ENCODE measurements around the gene EPS8. TPM values are rescaled to one million over a fixed set of nuclear protein-coding genes. Genes with fewer than 3 reads are reported as not detected.

EPS8 gene
- total RNA-seq, 1 donor from 2014 or later, result 17.8 TPM

DNA sequence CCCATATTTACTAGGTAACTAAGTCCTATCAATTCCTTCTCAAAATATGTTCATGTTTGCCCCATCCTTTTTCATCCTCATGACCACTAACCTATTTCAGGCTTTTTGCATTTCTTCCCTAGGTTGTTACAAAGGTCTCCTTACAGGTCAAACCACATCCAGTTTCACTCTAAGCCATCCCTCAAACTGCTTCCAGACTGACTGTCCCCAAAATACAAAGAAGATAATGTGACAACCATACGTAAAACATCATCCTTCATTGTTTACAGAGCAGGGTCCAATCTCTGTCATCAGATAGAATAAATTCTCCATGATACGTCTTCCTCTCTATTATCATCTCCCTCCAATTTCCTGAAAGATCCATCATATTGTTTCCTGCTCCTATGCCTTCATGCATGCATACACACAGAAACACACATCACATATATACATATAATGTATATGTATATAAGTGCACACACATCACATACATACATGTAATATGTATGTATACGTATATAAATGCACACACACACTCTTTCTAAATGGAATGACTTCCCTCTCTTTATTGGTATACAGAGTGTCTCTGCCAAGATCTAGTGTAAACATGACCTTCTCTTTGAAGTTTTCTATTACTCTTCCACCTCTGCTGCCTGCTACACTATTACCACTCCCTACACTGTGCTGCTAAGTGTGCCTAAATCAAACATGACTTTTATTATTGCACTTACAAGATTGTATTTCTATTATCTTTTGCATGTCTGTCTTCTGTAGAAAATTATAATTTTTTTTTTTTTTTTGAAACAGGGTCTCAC is 30.7 kb upstream of the EPS8 start:
- no peaks in the 10 kb centered on the region for H3K36me3 ChIP-seq (ENCODE audit: control insufficient read depth, insufficient read depth, low read length)
- TF ChIP-seq, protein P1, sequence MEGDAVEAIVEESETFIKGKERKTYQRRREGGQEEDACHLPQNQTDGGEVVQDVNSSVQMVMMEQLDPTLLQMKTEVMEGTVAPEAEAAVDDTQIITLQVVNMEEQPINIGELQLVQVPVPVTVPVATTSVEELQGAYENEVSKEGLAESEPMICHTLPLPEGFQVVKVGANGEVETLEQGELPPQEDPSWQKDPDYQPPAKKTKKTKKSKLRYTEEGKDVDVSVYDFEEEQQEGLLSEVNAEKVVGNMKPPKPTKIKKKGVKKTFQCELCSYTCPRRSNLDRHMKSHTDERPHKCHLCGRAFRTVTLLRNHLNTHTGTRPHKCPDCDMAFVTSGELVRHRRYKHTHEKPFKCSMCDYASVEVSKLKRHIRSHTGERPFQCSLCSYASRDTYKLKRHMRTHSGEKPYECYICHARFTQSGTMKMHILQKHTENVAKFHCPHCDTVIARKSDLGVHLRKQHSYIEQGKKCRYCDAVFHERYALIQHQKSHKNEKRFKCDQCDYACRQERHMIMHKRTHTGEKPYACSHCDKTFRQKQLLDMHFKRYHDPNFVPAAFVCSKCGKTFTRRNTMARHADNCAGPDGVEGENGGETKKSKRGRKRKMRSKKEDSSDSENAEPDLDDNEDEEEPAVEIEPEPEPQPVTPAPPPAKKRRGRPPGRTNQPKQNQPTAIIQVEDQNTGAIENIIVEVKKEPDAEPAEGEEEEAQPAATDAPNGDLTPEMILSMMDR (IDR thresholded peaks at IDR 0.05; ENCODE audit: insufficient read depth, low read length, poor library complexity, severe bottlenecking), result no peak
- no peak for DNase-seq (ENCODE audit: low read depth)
- H3K4me3 ChIP-seq (ENCODE audit: low read depth, low read length), result no peak overlapping the region
- no peaks in the 10 kb centered on the region for H3K27me3 ChIP-seq (ENCODE audit: control insufficient read depth, insufficient read depth, low read length)

DNA sequence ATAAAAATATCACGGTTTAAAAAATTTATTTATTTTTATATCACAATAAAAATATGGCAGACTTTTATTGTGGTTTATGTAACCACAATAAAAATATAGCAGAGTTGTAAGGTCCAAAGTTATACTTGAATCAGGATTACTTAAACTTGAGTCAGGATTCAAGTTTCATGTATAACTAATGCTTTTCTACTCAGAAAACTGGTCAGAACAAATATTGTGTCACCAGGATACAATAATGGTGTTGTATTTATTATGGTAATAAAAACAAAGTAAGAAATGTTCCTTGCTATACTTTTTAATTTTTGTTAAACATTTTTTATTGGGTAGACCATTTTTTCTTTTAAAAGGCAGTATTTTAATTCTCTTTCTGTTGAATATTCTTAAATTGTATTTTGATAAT is 29.2 kb upstream of the EPS8 start:
- Histone ChIP-seq H3K36me3 (ENCODE audit: control insufficient read depth, insufficient read depth, low read length) (no peaks in the 10 kb centered on the region), H3K27me3 (ENCODE audit: control insufficient read depth, insufficient read depth, low read length) (no peaks in the 10 kb centered on the region), H3K4me3 (ENCODE audit: low read depth, low read length) (no peak overlapping the region)
- no peak for DNase-seq (ENCODE audit: low read depth)
- TF ChIP-seq, protein P1 (IDR thresholded peaks at IDR 0.05; ENCODE audit: insufficient read depth, low read length, poor library complexity, severe bottlenecking), result no peak

DNA sequence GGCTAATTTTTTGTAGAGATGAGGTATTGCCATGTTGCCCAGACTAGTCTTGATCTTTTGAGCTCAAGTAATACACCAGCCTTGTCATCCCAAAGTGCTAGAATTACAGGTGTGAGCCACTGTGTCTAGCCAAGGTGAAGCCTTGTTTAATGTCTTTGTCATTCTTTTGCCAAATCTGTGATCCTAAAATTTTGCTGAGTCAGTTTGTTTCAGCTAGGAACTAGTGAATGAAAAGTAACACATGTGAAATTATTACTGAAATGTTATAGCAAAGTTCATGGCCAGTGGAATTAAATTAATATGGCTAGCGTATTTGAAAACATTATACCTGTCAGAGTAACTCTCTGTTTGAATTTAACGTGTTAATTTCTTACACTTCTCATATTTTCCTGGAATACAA is 26.5 kb upstream of the EPS8 start:
- TF ChIP-seq, protein P1 (IDR thresholded peaks at IDR 0.05; ENCODE audit: insufficient read depth, low read length, poor library complexity, severe bottlenecking), result no peak
- no peak for DNase-seq (ENCODE audit: low read depth)
- Histone ChIP-seq H3K27me3 (ENCODE audit: control insufficient read depth, insufficient read depth, low read length) (no peaks in the 10 kb centered on the region), H3K36me3 (ENCODE audit: control insufficient read depth, insufficient read depth, low read length) (no peaks in the 10 kb centered on the region), H3K4me3 (ENCODE audit: low read depth, low read length) (no peak overlapping the region)

DNA sequence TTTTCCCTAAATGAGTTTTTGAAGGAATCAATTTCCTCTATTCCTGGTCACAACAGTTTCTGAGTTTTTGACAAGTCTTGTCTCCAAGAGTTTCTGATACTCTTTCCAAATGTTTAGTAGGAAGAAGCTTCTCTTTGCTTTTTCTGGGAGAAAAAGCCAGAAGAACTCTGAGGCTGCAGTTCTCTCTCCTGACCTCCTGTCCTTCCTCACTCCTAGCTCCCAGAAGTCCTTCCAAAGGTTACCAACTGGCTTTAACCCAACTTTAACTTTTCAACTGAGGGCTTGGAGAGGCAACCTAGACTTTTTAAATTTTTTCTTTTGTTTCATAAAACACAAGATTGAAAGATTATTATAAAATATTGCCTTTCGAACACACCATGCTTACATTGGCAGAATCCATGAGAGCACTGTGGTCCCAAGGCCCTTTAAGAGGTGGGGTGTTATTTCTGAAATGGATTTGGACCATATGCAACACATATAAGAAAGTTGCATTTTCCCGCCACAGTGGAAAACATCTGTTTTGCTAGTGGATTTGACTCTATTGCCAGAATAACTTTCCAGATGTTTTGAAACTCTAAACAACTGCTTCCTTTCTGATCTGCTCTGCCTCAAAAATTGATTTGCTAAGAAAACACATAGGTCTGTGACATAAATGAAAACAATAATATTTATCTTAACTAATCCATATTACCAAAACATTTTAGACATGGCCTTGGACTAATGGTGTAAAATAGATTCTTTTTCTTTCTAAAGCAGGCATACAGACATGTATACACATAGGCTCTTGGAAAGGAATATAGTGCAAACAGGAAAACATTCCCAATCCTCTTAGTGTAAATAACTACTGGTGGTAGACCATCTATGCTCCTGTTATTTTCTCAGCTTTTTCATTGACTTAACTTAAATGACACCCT is 22.3 kb upstream of the EPS8 start:
- Histone ChIP-seq H3K4me3 (ENCODE audit: low read depth, low read length) (no peak overlapping the region), H3K27me3 (ENCODE audit: control insufficient read depth, insufficient read depth, low read length) (no peaks in the 10 kb centered on the region), H3K36me3 (ENCODE audit: control insufficient read depth, insufficient read depth, low read length) (no peaks in the 10 kb centered on the region)
- TF ChIP-seq, protein P1 (IDR thresholded peaks at IDR 0.05; ENCODE audit: insufficient read depth, low read length, poor library complexity, severe bottlenecking), result no peak
- DNase-seq (ENCODE audit: low read depth), result no peak

DNA sequence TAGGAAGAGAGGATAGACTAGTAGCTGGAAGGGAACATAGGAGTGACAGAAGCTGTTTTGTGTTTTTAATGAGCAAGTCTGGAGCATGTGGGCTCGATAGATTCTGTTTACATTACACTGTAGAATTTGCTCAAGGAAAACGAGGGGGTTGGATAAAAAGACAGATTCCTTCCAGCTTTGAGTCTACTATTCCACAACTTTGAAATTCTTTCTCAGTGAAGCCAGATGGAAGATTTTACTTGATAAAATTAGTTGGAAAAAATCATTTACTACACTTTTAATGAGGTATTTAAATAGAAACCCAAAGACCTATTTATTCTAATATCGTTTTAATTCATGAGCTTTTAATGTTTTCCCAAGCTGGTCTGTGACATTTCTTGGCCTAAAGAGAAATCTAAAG is 19.5 kb upstream of the EPS8 start:
- Histone ChIP-seq H3K4me3 (ENCODE audit: low read depth, low read length) (no peak overlapping the region), H3K27me3 (ENCODE audit: control insufficient read depth, insufficient read depth, low read length) (no peaks in the 10 kb centered on the region), H3K36me3 (ENCODE audit: control insufficient read depth, insufficient read depth, low read length) (no peaks in the 10 kb centered on the region)
- DNase-seq (ENCODE audit: low read depth), result no peak
- TF ChIP-seq, protein P1 (IDR thresholded peaks at IDR 0.05; ENCODE audit: insufficient read depth, low read length, poor library complexity, severe bottlenecking), result no peak
